SK-N-DZ (cell line): Measurements from ENCODE around the gene CPN2.
A peak's percentile ranks its signal among the peaks of the same experiment; 100 is the strongest.

Source experiments
- DNase-seq: peaks from one replicate; pipeline ENCODE4 v3.0.0-alpha.2; 2015; ENCODE audit warnings: low spot score

The CPN2 gene

GRCh38 chr3:194296454-194297263 lies 54.5 kb downstream of the CPN2 start:
- no peak for DNase-seq

- DNase-seq = no peak
These were observed 56.3 kb downstream of the CPN2 start for GRCh38 chr3:194294895-194295214.

- peak; percentile 65 for DNase-seq
These were observed 56.8 kb downstream of the CPN2 start for GRCh38 chr3:194294199-194294894.

- DNase-seq = no peak
These were observed 57.5 kb downstream of the CPN2 start for GRCh38 chr3:194293546-194294198.

- DNase-seq = no peak
These were observed 58.8 kb downstream of the CPN2 start for GRCh38 chr3:194292331-194292730.
